HG02623 (cell line): ENCODE data around the gene P2RX5.
A peak's percentile ranks its signal among the peaks of the same experiment; 100 is the strongest.

Experiments
- ATAC-seq: cut with Tn5 transposase; IDR thresholded peaks from one replicate; pipeline ENCODE4 v1.9.1; 2021; ENCODE audit warnings: moderate library complexity; ENCODE audit not compliant: unreplicated experiment

Gene P2RX5

GRCh38 chr17:3681565-3681964 is 14.4 kb downstream of the P2RX5 start:
- no peak for ATAC-seq

GRCh38 chr17:3681057-3681456 is 14.9 kb downstream of the P2RX5 start:
- ATAC-seq: no peak

- no peak for ATAC-seq
Observed at GRCh38 chr17:3679531-3680126, 16.3 kb downstream of the P2RX5 start.

- ATAC-seq: no peak
Observed at GRCh38 chr17:3678821-3679530, 17.0 kb downstream of the P2RX5 start.

GRCh38 chr17:3678095-3678820 is 17.7 kb downstream of the P2RX5 start:
- ATAC-seq: no peak

GRCh38 chr17:3675886-3676285 is 20.1 kb downstream of the P2RX5 start:
- no peak for ATAC-seq

- no peak for ATAC-seq
Observed at GRCh38 chr17:3672571-3672970, 23.4 kb downstream of the P2RX5 start.

- no peak for ATAC-seq
Observed at GRCh38 chr17:3669548-3669947, 26.4 kb downstream of the P2RX5 start.

GRCh38 chr17:3669085-3669347 is 26.9 kb downstream of the P2RX5 start:
- ATAC-seq: no peak

GRCh38 chr17:3668279-3669084 is 27.5 kb downstream of the P2RX5 start, which contains the start of the genes EMC6 and TAX1BP3:
Gene EMC6 (plus strand): TSS chr17:3668812. CDS start chr17:3669147, 335 bp downstream.
Gene TAX1BP3 (minus strand): TSS chr17:3668578. CDS start chr17:3668526, 52 bp downstream.
- peak; percentile 78 for ATAC-seq

- peak; percentile 5 for ATAC-seq
Observed at GRCh38 chr17:3667366-3668278, 28.3 kb downstream of the P2RX5 start.

- no peak for ATAC-seq
Observed at GRCh38 chr17:3666516-3666915, 29.4 kb downstream of the P2RX5 start.

- ATAC-seq: no peak
Observed at GRCh38 chr17:3665834-3666233, 30.1 kb downstream of the P2RX5 start.

- no peak for ATAC-seq
Observed at GRCh38 chr17:3663102-3664011, 32.6 kb downstream of the P2RX5 start.

GRCh38 chr17:3660311-3660891 is 35.6 kb downstream of the P2RX5 start:
- ATAC-seq: no peak

GRCh38 chr17:3659541-3660111 is 36.3 kb downstream of the P2RX5 start:
- ATAC-seq: no peak

- ATAC-seq: no peak
Observed at GRCh38 chr17:3658784-3659449, 37.0 kb downstream of the P2RX5 start.
